ENCODE measurements around the gene SCAMP2. TPM values are rescaled to one million over a fixed set of nuclear protein-coding genes. Genes with fewer than 3 reads are reported as not detected.

Gene SCAMP2
- total and polyA plus RNA-seq, 10 of the 15 experiments (the other 5 are each of a cell fraction or from before 2014, with no cell fraction given), result 10.9 to 158 (median 99.6) TPM

- Histone ChIP-seq H3K27me3 (replicated peaks in 1 of 2; ENCODE audit: control insufficient read depth in 2 of 2, insufficient read depth in 2 of 2, low read length in 1 of 2) (no peaks in the 10 kb centered on the region), H3K79me2 (ENCODE audit: control insufficient read depth, insufficient read depth, low read length) (peaks cover 3% of the 10 kb centered on the region; the same call in 1 of the 2 replicates), H2AFZ (ENCODE audit: control insufficient read depth, low read depth, low read length) (no peak overlapping the region), H3K36me3 (ENCODE audit: control insufficient read depth in 2 of 2, insufficient read depth in 2 of 2, low read length in 1 of 2) (no peaks in the 10 kb centered on the region), H3K9me3 (replicated peaks; ENCODE audit: control insufficient read depth, insufficient read depth, low read length) (no peaks in the 10 kb centered on the region), H3K4me2 (ENCODE audit: control insufficient read depth, insufficient read depth) (no peak overlapping the region), H4K20me1 (ENCODE audit: control insufficient read depth, insufficient read depth) (no peaks in the 10 kb centered on the region), H3K4me3 (no peak overlapping the region), H3K4me1 (ENCODE audit: control insufficient read depth, insufficient read depth, low read length) (peaks cover 4% of the 10 kb centered on the region), H3K9ac (ENCODE audit: control insufficient read depth, insufficient read depth, low read length) (no peak overlapping the region), H3K27ac (ENCODE audit: control insufficient read depth, insufficient read depth) (no peak overlapping the region)
- FAIRE-seq (no peak), ATAC-seq (0 out of 3 replicates have a peak, but pooled peaks have one; percentile 16), DNase-seq (ENCODE audit: low read depth, low spot score) (no peak)
- WGBS (ENCODE audit: insufficient coverage, insufficient replicate concordance, low lambda C conversion rate, missing lambda C conversion rate), result 84% methylated on average over 14 of the region's 15 CpGs
- TF ChIP-seq REST (IDR thresholded peaks at IDR 0.05; ENCODE audit: low read depth, low read length) (no peak), CTCF (IDR thresholded peaks at IDR 0.05 in 2 of 3, conservative IDR thresholded peaks at IDR 0.05 in 1 of 3; ENCODE audit: control insufficient read depth in 2 of 3, extremely low read depth in 1 of 3, insufficient read depth in 1 of 3, low read depth in 3 of 3, low read length in 3 of 3) (peak; percentile 7 to 24 (median 24); a peak in 4 of 6 replicates)
- ChIA-PET RAD21 (ENCODE audit: unreplicated experiment) (interaction anchor here (0.6 to 2.5 kb wide), 2 partner anchors 66 to 205 kb away, joined by 3 to 17 read pairs; no protein-coding TSS in a partner anchor), CTCF (interaction anchor here (0.6 to 4.5 kb wide), 9 partner anchors 33 to 203 kb away, joined by 3 to 30 read pairs (median 4); no protein-coding TSS in a partner anchor), SMC1A (ENCODE audit: uncharacterized antibody, unreplicated experiment) (interaction anchor here (3.0 kb wide), 1 partner anchor 67 kb away, joined by 16 read pairs; no protein-coding TSS in a partner anchor), POLR2A (no interaction called here)
- no TSS peak for BruUV-seq (replicated peaks)
- in situ Hi-C loops (cut with MboI) (no loop called here), intact Hi-C loops (cut with micrococcal nuclease; ENCODE audit: unreplicated experiment) (loop anchor here (5.0 kb wide), 1 partner anchor 200 kb away; no protein-coding TSS in a partner anchor)
Measured at GRCh38 chr15:74837482-74838136, 35.6 kb downstream of the SCAMP2 start.
